Gastrocnemius medialis (tissue), 4 donors: ENCODE measurements around the gene RNF212B. TPM values are rescaled to one million over a fixed set of nuclear protein-coding genes. Genes with fewer than 3 reads are reported as not detected.

Source experiments
- ATAC-seq, 2 donors: fragments of 150-250 bp; one replicate each; pipeline ENCODE4 v1.9.1; 2016
- DNase-seq, 2 donors: peaks; one replicate each; pipeline ENCODE4 v3.0.0-alpha.2; 2019
- H3K27ac ChIP-seq, 4 donors: fragments of 200-600 bp; sonication (generic); 1 replicate in 1 of 4; 2 replicates in 3 of 4; pipeline ENCODE4 v1.5.1; 2016 to 2018; ENCODE audit warnings: mild to moderate bottlenecking in 2 of 4, moderate library complexity in 1 of 4
- H3K27me3 ChIP-seq, 3 donors: fragments of 200-600 bp; sonication (generic) in 2 of 3; 1 replicate in 1 of 3; 2 replicates in 2 of 3; pipeline versions ENCODE4 v1.5.1 to v1.6.0; 2016 to 2019; ENCODE audit warnings: mild to moderate bottlenecking in 1 of 3, moderate library complexity in 1 of 3
- H3K36me3 ChIP-seq, 2 donors: fragments of 200-600 bp; sonication (generic) in 1 of 2; one replicate each; pipeline ENCODE4 v1.5.1; 2017 to 2018
- H3K4me1 ChIP-seq, 2 donors: fragments of 200-600 bp; sonication (generic) in 1 of 2; one replicate each; pipeline ENCODE4 v1.5.1; 2016 to 2017; ENCODE audit warnings: mild to moderate bottlenecking in 2 of 2
- H3K4me3 ChIP-seq, 4 donors: fragments of 200-600 bp; sonication (generic) in 3 of 4; 1 replicate in 1 of 4; 2 replicates in 3 of 4; pipeline ENCODE4 v1.5.1; 2016 to 2019; ENCODE audit warnings: mild to moderate bottlenecking in 2 of 4
- H3K9me3 ChIP-seq, 3 donors: fragments of 200-600 bp; sonication (generic) in 2 of 3; 1 replicate in 1 of 3; 2 replicates in 2 of 3; pipeline ENCODE4 v1.5.1; 2016 to 2019
- POLR2A ChIP-seq, 2 donors: fragments of 450-650 bp; IDR thresholded peaks; one replicate each; pipeline ENCODE4 v1.6.1; 2017; ENCODE audit warnings: antibody characterized with exemption in 2 of 2, mild to moderate bottlenecking in 2 of 2, moderate library complexity in 2 of 2
- in situ Hi-C, 4 donors: fragments of 200-750 bp; cut with MboI; loops; one replicate each; pipeline versions ENCODE4 v1.15.0 to v1.8.0; 2017; ENCODE audit warnings: low sequenced_read_pairs in 4 of 4
- intact Hi-C: fragments of 100-400 bp; cut with DNase I; formaldehyde crosslinking; loops from one replicate; pipeline ENCODE4 v1.15.1; 2023; ENCODE audit warnings: low total_unique reads
- total RNA-seq, 4 donors: library from RNA; depleted of rRNA; stranded (reverse); fragments of >200 nt; gene quantifications; one replicate each; pipeline versions ENCODE4 v1.1.0 to v1.2.3, GENCODE V29; 2016
- TF ChIP-seq, protein P1 (sequence below), 5 experiments: fragments of 450-650 bp in 3 of 5; fragments of 200-600 bp in 2 of 5; sonication (generic) in 2 of 5; IDR thresholded peaks in 4 of 5; conservative IDR thresholded peaks in 1 of 5; 1 replicate in 4 of 5; 2 replicates in 1 of 5; pipeline ENCODE4 v1.5.1; 2016 to 2019; ENCODE audit warnings: antibody characterized with exemption in 5 of 5, mild to moderate bottlenecking in 3 of 5, moderate library complexity in 3 of 5

RNF212B gene
- total RNA-seq, 4 donors from 2014 or later, result not detected

- no peaks in the 10 kb centered on the region for H3K9me3 ChIP-seq
- TF ChIP-seq POLR2A (IDR thresholded peaks at IDR 0.05), result no peak
- TF ChIP-seq, protein P1, sequence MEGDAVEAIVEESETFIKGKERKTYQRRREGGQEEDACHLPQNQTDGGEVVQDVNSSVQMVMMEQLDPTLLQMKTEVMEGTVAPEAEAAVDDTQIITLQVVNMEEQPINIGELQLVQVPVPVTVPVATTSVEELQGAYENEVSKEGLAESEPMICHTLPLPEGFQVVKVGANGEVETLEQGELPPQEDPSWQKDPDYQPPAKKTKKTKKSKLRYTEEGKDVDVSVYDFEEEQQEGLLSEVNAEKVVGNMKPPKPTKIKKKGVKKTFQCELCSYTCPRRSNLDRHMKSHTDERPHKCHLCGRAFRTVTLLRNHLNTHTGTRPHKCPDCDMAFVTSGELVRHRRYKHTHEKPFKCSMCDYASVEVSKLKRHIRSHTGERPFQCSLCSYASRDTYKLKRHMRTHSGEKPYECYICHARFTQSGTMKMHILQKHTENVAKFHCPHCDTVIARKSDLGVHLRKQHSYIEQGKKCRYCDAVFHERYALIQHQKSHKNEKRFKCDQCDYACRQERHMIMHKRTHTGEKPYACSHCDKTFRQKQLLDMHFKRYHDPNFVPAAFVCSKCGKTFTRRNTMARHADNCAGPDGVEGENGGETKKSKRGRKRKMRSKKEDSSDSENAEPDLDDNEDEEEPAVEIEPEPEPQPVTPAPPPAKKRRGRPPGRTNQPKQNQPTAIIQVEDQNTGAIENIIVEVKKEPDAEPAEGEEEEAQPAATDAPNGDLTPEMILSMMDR (IDR thresholded peaks at IDR 0.05 in 4 of 5, conservative IDR thresholded peaks at IDR 0.05 in 1 of 5), result no peak
- intact Hi-C loops, result loop anchor here (2.0 to 5.0 kb wide), 2 partner anchors 33 to 220 kb away; no protein-coding TSS in a partner anchor
- in situ Hi-C loops, result loop anchor here (25.0 kb wide), 2 partner anchors 185 to 710 kb away; partner anchors contain the start of genes ABHD4 (in 2 of the 4), CEBPE (in 2 of the 4), CIROP (in 2 of the 4) and DAD1 (in 2 of the 4)
- H3K27ac ChIP-seq, result peak overlapping the region in 1 of 4 donors; percentile 98
- H3K36me3 ChIP-seq, result peaks cover 0 to 33% of the 10 kb centered on the region in 2 donors
- peaks cover 22 to 23% of the 10 kb centered on the region in 2 donors for H3K4me1 ChIP-seq
- DNase-seq (no peak), ATAC-seq (no peak)
- no peaks in the 10 kb centered on the region for H3K27me3 ChIP-seq
- H3K4me3 ChIP-seq, result no peak overlapping the region
These were observed 60.0 kb downstream of the RNF212B start for GRCh38 chr14:23297611-23298277.

DNA sequence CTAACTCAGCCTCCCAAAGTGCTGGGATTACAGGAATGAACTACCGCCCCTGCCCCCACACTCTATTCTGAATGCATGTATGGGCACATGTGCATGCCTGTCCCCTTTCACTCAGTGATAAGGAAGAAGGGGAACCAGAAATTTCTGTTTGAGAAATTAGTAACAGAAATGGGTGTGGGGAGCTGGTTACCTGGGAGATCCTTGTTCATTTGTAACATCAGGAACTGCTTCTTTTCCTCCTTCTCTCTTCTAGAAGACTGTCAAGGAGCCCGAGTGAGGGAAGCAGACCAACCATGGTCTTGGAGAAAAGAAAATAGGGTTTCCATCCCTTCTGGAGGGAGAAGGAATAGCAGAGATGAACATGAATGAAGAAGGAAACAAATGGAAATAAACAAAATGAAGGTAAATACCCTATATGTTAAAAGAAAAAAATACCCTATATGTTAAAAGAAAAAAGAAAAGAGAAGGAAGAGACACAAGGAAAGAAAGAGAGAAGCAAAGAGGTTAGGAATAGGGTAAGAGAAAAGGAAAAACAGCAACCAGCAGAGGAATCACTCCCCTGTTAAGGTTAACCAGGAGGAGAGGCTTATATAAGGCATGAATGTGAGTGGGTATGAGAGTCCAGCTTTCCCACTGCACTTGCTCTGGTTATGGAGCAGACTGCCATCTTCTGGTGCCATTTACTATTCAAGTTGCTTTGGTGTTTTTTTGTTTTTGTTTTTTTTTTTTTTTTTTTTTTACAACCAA is 61.6 kb downstream of the RNF212B start:
- Histone ChIP-seq H3K27me3 (no peaks in the 10 kb centered on the region), H3K27ac (peak overlapping the region; percentile 96 to 99 (median 98)), H3K4me1 (peaks cover 26 to 29% of the 10 kb centered on the region in 2 donors), H3K36me3 (peaks cover 0 to 33% of the 10 kb centered on the region in 2 donors), H3K9me3 (no peaks in the 10 kb centered on the region), H3K4me3 (no peak overlapping the region)
- intact Hi-C loops (loop anchor here (2.0 to 5.0 kb wide), 2 partner anchors 35 to 222 kb away; no protein-coding TSS in a partner anchor), in situ Hi-C loops (loop anchor here (25.0 kb wide), 2 partner anchors 187 to 712 kb away; partner anchors contain the start of genes ABHD4 (in 2 of the 4), CEBPE (in 2 of the 4), CIROP (in 2 of the 4) and DAD1 (in 2 of the 4))
- no peak for ATAC-seq
- TF ChIP-seq, protein P1 (IDR thresholded peaks at IDR 0.05 in 4 of 5, conservative IDR thresholded peaks at IDR 0.05 in 1 of 5), result no peak
- TF ChIP-seq POLR2A (IDR thresholded peaks at IDR 0.05), result no peak
- no peak for DNase-seq

- TF ChIP-seq POLR2A (IDR thresholded peaks at IDR 0.05), result no peak
- TF ChIP-seq, protein P1 (IDR thresholded peaks at IDR 0.05 in 4 of 5, conservative IDR thresholded peaks at IDR 0.05 in 1 of 5), result no peak
- peaks cover 0 to 33% of the 10 kb centered on the region in 2 donors for H3K36me3 ChIP-seq
- DNase-seq (no peak), ATAC-seq (no peak)
- H3K27me3 ChIP-seq, result no peaks in the 10 kb centered on the region
- peak overlapping the region; percentile 96 to 99 (median 98) for H3K27ac ChIP-seq
- H3K4me1 ChIP-seq, result peaks cover 25% of the 10 kb centered on the region in 2 donors
- peak overlapping the region; percentile 65 to 78 (median 71) for H3K4me3 ChIP-seq
- in situ Hi-C loops, result loop anchor here (25.0 kb wide), 4 partner anchors 188 to 1137 kb away; partner anchors contain the start of genes ABHD4 (in 3 of the 4), DAD1 (in 3 of the 4), CEBPE (in 2 of the 4) and CIROP (in 2 of the 4)
- intact Hi-C loops, result loop anchor here (2.0 to 10.0 kb wide), 5 partner anchors 35 to 705 kb away; partner anchors contain the start of genes ABHD4 and PRMT5
- no peaks in the 10 kb centered on the region for H3K9me3 ChIP-seq
These were observed 62.4 kb downstream of the RNF212B start for GRCh38 chr14:23299986-23300686.

DNA sequence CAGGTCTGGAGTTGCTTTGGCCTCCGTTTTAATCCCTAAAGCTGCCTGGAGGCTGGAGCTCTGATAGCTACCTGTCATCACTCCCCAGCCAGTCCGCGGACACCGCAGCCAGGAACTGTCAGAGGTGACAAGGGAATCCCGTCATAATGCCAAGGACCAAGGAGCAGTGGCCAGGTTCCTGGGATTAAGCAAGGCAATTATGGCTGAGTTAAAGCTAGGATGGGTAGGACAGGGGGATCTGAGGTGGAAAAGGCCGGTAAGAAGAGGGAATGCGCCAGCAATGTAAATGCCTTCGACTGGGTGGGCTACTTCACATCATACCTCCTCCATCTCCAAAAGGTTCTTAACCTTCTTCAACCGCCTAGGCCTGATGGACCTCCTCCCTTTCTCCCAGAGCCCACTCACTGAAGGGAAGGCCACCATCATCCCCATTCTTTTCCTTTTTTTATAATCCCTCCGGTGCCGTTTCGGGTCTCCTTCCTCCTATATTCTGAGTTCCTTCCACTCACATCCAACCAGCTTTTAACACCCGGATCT is 63.0 kb downstream of the RNF212B start:
- intact Hi-C loops, result loop anchor here (1.0 to 10.0 kb wide), 7 partner anchors 14 to 815 kb away; partner anchors contain the start of genes ABHD4, ACIN1, C14orf119 and HOMEZ

More for the DNA sequence above, 63.0 kb downstream of the RNF212B start:
- DNase-seq, result peak; percentile 70 to 86
- Histone ChIP-seq H3K4me1 (peaks cover 24 to 26% of the 10 kb centered on the region in 2 donors), H3K27ac (peak overlapping the region; percentile 96 to 99 (median 98)), H3K36me3 (peaks cover 0 to 33% of the 10 kb centered on the region in 2 donors), H3K4me3 (peak overlapping the region; percentile 65 to 78 (median 71)), H3K27me3 (no peaks in the 10 kb centered on the region), H3K9me3 (no peaks in the 10 kb centered on the region)
- peak in 1 of 2 donors; percentile 40 for TF ChIP-seq POLR2A (IDR thresholded peaks at IDR 0.05)
- TF ChIP-seq, protein P1 (IDR thresholded peaks at IDR 0.05 in 4 of 5, conservative IDR thresholded peaks at IDR 0.05 in 1 of 5), result no peak
- ATAC-seq, result peak; percentile 32 to 34
- in situ Hi-C loops, result loop anchor here in 2 of 4 donors (25.0 kb wide), 3 partner anchors 713 to 1137 kb away; partner anchors contain the start of genes ABHD4 (in 1 of the 2), CBLN3 (in 1 of the 2), DAD1 (in 1 of the 2) and EMC9 (in 1 of the 2)
